ENCODE data around the gene TMOD2.

TMOD2 gene

GRCh38 chr15:51806123-51806522 is 54.7 kb downstream of the TMOD2 start:
- no peak overlapping the region for H3K4me3 ChIP-seq (ENCODE audit: low read depth, low read length)
- DNase-seq (ENCODE audit: low read depth): no peak
- no peak for TF ChIP-seq CTCF (IDR thresholded peaks at IDR 0.05; ENCODE audit: insufficient read depth, low read depth, low read length, missing control alignments)

GRCh38 chr15:51809457-51809856 is 58.1 kb downstream of the TMOD2 start:
- no peak for TF ChIP-seq CTCF (IDR thresholded peaks at IDR 0.05; ENCODE audit: insufficient read depth, low read depth, low read length, missing control alignments)

DNA sequence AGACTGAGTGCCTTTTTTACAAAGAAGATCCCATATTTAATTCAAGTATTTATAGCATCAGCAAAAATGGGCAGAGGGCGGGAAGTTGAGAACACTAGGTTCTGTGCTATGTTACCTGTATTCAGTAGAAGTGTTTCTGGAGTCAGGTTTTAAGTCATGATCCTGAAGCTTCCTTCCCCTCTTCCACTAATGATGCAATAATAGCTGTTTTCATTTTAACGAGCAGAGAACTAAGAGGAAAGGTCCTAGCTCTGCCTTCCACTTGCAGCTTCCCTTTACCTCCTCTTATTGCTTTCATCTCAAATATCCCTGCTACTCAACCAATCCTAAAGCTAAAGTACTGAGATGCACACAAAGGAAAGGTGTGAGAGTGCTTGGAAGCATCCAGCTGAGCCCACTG is 61.2 kb downstream of the TMOD2 start:
- DNase-seq (ENCODE audit: low read depth): no peak
- no peak overlapping the region for H3K4me3 ChIP-seq (ENCODE audit: low read depth, low read length)
- no peak for TF ChIP-seq CTCF (IDR thresholded peaks at IDR 0.05; ENCODE audit: insufficient read depth, low read depth, low read length, missing control alignments)

More at GRCh38 chr15:51809457-51809856, 58.1 kb downstream of the TMOD2 start:
- H3K4me3 ChIP-seq (ENCODE audit: low read depth, low read length): no peak overlapping the region
- no peak for DNase-seq (ENCODE audit: low read depth)

- TF ChIP-seq CTCF (IDR thresholded peaks at IDR 0.05; ENCODE audit: insufficient read depth, low read depth, low read length, missing control alignments): no peak
- DNase-seq (ENCODE audit: low read depth): no peak
- H3K4me3 ChIP-seq (ENCODE audit: low read depth, low read length): no peak overlapping the region
These were observed 63.2 kb downstream of the TMOD2 start for GRCh38 chr15:51814606-51815005.

DNA sequence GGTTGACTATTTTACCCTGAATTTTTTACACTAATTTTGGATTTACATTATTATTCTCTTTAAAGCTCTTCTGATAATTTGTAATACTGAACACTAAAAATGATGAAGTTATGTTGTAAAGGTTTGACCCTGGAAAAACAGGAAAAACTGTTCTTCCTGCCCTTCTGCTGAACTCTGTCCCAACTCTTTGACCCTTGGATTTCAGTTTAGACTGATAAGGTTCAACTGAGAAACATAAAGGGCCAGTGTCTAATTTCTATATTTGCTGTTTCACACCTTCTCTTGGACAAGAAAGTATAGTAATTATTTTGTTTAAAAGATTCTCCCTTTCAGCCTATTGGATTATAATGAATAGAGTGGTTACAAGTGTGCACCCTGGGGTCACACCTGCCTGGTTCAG is 65.2 kb downstream of the TMOD2 start:
- DNase-seq (ENCODE audit: low read depth): no peak
- no peak for TF ChIP-seq CTCF (IDR thresholded peaks at IDR 0.05; ENCODE audit: insufficient read depth, low read depth, low read length, missing control alignments)
- H3K4me3 ChIP-seq (ENCODE audit: low read depth, low read length): no peak overlapping the region

DNA sequence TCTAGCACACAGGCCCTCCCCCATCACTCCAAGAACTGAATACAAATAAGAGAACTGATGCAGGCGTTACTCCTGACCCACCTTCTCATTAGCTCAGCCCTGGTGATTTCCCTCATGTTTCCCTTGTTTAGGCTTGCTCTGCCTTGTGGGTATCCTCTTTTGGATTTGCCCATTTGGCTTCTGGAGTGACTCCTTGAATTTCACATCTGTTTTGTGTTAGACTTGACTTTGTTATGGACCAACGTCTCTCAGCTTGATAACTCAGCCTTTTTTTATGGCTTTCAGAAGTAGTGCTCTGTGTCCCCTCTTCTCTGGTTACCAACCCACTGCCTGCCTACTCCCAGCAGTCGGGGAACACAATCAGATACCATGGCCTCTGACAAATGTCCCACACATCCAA is 66.8 kb downstream of the TMOD2 start:
- H3K4me3 ChIP-seq (ENCODE audit: low read depth, low read length): no peak overlapping the region
- no peak for DNase-seq (ENCODE audit: low read depth)
- TF ChIP-seq CTCF (IDR thresholded peaks at IDR 0.05; ENCODE audit: insufficient read depth, low read depth, low read length, missing control alignments): no peak

DNA sequence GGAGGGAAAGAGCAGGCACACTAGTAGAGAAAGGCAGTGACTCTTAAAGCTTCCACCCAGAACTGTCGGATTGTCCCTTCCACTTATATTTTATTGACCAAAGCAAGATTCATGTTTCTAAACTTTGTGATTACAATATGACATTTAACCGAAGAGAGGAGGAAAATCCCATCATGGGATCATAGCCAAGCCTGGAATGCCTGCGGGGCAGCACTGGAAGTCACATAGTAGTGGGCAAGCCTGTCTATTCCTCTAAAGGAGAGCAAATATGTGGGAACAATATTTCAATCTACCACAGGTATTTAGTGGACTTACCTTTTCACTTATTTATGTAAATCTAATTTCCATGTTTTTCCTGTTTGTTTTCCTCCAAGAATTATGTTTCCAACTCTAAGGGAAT is 74.3 kb downstream of the TMOD2 start:
- H3K4me3 ChIP-seq (ENCODE audit: low read depth, low read length): no peak overlapping the region
- no peak for DNase-seq (ENCODE audit: low read depth)
- TF ChIP-seq CTCF (IDR thresholded peaks at IDR 0.05; ENCODE audit: insufficient read depth, low read depth, low read length, missing control alignments): no peak

Data from GM12865 (cell line).